GM21529 (cell line): Measurements from ENCODE around the gene SKAP1.
"Not testable (repeated sequence)": the region's sequence is repeated elsewhere in the genome, so short reads cannot be mapped to it uniquely, and the experiment has no call there.

Experiments used
- ATAC-seq: cut with Tn5 transposase; IDR thresholded peaks from one replicate; pipeline ENCODE4 v1.9.1; 2021; ENCODE audit not compliant: unreplicated experiment

SKAP1 gene

GRCh38 chr17:48250949-48251348 lies 179.1 kb downstream of the SKAP1 start:
- no peak for ATAC-seq

GRCh38 chr17:48250059-48250458 lies 180.0 kb downstream of the SKAP1 start:
- not testable (repeated sequence) for ATAC-seq

GRCh38 chr17:48247603-48248002 lies 182.4 kb downstream of the SKAP1 start:
- ATAC-seq = no peak

GRCh38 chr17:48247038-48247437 lies 183.0 kb downstream of the SKAP1 start:
- no peak for ATAC-seq

- no peak for ATAC-seq
These were observed 183.4 kb downstream of the SKAP1 start for GRCh38 chr17:48246612-48247011.

GRCh38 chr17:48245465-48246033 lies 184.5 kb downstream of the SKAP1 start:
- ATAC-seq = not testable (repeated sequence)

DNA sequence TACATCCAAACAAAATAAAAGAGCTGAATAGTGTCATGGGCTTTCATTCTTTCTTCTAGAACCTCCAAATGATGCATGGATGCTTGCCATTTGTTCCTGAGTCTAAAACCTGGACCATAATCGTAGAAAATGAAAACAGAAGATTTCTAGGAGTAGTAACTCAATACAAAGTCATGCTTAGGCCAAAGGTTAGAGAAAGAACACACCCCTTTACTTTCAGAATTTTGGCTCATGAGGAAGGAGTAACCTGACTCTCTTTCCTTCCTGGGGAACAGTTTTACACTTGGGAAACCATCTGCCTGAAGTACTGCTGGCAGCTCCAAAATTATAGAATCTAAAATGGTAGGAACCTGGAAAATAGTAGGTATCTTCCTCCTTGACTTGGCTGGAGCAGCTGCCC lies 185.2 kb downstream of the SKAP1 start:
- ATAC-seq = no peak

DNA sequence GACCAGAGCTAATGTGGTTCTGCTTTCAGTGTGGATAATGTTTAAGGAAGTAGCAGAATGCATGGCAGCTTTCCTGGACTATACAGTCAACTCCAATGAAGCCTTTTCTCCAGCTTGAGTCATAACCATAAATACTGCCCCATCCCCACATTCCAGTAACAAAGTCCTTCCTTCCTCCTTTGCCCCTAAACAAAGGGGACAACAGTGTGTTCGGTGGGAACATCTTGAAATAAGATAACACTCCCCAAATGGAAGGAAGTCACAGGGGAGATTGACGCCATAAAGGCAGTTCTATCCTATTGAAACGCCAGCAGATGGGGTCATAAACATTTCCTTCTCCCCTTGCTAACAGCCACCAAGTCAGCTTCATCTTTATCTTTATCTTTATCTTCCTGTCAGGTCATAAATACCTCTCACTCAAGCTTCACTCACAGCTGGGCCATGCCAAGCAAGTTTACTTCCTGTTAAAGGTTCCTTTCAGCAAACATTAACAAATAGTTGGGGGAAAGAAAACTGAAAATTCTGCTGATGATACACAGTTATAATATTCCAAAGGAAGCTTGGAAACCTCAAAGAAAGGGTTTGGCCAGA lies 185.8 kb downstream of the SKAP1 start:
- ATAC-seq = no peak

- ATAC-seq = no peak
These were observed 188.1 kb downstream of the SKAP1 start for GRCh38 chr17:48241770-48242497.

GRCh38 chr17:48241131-48241591 lies 188.9 kb downstream of the SKAP1 start:
- peak; percentile 86 for ATAC-seq

DNA sequence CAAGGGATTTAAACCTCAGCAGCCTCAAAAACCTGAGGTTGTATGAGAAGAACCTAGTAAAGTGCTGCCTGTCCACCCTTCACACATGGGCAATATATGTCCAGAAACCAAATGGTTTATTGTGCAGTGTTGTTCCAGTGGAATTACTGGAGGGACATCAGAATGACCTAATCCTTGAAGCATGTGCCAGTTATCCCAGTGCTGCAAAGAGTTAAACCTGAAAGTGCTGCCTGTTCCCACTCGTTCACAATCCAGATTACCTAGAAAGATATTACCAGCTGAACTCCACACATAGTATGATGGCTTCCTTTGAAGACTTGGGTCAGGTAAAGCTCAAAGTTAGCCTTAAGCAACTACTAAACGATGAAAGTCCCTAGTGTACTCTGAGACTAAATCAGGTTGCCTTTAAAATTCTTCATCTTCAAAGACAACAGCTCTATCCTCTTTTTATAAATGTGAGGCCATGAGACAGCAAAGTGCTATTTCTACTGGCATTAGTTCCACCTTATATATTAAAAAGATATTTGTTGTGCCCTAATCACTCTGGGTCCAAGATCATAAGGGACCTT lies 189.4 kb downstream of the SKAP1 start:
- ATAC-seq = peak; percentile 7

GRCh38 chr17:48240122-48240521 lies 189.9 kb downstream of the SKAP1 start:
- ATAC-seq = no peak

- no peak for ATAC-seq
These were observed 190.4 kb downstream of the SKAP1 start for GRCh38 chr17:48239603-48239995.

DNA sequence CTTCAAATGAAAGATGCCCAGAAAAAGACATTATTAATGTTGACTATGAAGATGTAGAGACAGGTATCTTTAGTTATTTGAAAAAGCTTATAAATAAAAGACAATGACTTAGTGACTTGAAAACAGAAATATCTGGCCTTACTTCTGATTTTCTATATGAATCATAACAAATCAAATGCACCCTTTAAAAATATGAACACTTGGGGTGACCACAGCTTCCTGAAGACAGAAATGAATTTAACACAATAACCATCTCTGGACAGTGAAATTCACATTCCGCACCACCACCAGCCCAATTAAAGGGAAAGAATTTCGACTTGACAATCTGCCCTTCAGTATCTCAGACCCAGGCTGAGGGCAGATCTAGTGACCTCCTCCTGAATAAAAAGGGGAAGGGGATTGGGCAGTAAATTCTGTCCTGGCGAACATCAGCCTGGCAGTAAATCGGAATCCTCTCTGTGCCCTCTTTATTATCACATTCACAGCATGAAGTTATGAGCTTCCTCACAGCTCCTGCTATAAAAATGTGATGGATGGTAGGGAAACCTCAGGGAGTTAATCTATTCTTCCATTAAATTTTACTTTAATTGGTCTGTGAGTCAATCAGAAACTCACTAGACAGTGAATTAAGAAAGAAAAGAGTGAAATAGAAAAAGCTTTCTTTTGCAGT lies 190.9 kb downstream of the SKAP1 start:
- ATAC-seq = no peak

- no peak for ATAC-seq
These were observed 192.6 kb downstream of the SKAP1 start for GRCh38 chr17:48237456-48237855.

GRCh38 chr17:48236681-48237134 lies 193.3 kb downstream of the SKAP1 start:
- ATAC-seq = no peak

DNA sequence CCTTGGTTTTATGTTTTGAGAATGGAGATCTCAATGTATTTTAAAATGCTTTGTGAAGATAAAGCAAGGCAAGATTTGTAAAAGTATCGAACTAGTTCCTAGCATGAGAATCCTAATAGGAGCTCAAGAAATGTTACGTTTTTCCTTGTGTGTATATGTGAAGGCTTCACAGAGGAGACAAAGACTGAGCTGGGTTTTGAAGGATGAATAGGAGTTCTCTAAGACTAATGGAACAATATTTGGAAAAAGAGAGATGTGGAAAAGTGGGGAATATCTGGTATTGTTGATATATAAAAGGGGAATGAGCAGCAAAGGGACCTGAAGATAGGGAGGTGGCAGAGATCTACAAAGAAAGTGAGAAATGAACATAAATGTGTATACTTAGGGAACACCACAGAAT lies 195.1 kb downstream of the SKAP1 start:
- no peak for ATAC-seq

DNA sequence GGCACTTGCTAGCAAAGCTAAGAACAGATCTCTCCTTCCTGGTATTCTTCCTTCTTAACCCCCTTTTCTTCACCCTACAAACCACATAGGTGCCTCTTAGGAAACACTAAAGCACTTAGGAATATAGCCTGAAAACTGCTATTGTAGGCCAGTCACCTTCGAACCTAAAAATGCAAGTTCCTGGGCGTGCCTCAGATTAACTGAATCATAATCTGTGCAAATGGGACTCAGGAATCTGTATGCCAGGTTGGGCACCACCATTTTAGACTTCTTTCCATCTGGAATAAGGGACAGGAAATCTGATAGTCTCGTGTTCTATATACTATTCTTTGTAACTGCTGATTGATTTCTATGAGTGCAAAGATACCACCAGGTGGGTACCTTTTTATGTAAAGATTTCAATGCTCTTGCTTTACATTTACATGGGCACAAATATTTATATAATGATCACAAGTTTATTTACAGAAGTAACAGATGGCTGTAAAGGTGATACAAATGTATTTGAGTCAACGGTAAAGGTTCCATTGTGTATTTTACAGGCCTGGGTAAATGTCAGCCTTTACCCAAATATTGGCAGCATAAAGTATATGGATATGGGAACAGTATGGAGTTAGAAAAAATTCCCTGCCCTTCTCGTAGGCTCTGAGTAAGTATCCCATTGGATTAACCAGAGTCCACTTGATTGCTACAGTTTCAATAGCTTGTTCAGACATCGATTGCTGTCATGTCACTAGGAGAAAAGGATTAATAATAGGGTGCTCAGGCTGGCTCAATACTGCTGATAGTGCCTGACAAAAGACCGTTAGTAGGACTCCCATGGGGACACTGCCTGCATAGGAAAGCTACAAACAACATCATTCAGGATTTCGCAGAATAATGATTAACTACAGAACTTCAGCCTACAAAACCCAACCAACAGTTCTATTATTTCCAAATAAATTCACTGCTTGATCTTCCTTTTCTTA lies 197.7 kb downstream of the SKAP1 start:
- no peak for ATAC-seq

- no peak for ATAC-seq
These were observed 200.1 kb downstream of the SKAP1 start for GRCh38 chr17:48229936-48230335.

GRCh38 chr17:48228720-48229119 lies 201.3 kb downstream of the SKAP1 start:
- ATAC-seq = no peak
